HUES6 (cell line): ENCODE results near the gene KLHL30.
"Not testable (repeated sequence)": the region's sequence is repeated elsewhere in the genome, so short reads cannot be mapped to it uniquely, and the experiment has no call there.

Experiments
- H3K27ac ChIP-seq: 2 replicates; pipeline ENCODE4 v1.7.0; 2013; ENCODE audit warnings: low read depth, mild to moderate bottlenecking, low read length, inconsistent platforms
- H3K27me3 ChIP-seq: 2 replicates; pipeline ENCODE4 v1.6.1; 2013; ENCODE audit warnings: low read length; ENCODE audit not compliant: control insufficient read depth, insufficient read depth
- H3K36me3 ChIP-seq: 2 replicates; pipeline ENCODE4 v1.6.1; 2013; ENCODE audit warnings: low read length; ENCODE audit not compliant: control insufficient read depth, insufficient read depth
- H3K4me1 ChIP-seq: 2 replicates; pipeline ENCODE4 v1.6.1; 2013; ENCODE audit warnings: low read length; ENCODE audit not compliant: control insufficient read depth, insufficient read depth
- H3K4me3 ChIP-seq: 2 replicates; pipeline ENCODE4 v1.5.1; 2013; ENCODE audit warnings: low read depth, low read length
- H3K9ac ChIP-seq: one replicate; pipeline ENCODE4 v1.6.1; 2013; ENCODE audit warnings: mild to moderate bottlenecking, low read length
- H3K9me3 ChIP-seq: 2 replicates; pipeline ENCODE4 v1.6.1; 2013; ENCODE audit warnings: low read depth, low read length; ENCODE audit not compliant: control insufficient read depth, insufficient read depth

Gene KLHL30

DNA sequence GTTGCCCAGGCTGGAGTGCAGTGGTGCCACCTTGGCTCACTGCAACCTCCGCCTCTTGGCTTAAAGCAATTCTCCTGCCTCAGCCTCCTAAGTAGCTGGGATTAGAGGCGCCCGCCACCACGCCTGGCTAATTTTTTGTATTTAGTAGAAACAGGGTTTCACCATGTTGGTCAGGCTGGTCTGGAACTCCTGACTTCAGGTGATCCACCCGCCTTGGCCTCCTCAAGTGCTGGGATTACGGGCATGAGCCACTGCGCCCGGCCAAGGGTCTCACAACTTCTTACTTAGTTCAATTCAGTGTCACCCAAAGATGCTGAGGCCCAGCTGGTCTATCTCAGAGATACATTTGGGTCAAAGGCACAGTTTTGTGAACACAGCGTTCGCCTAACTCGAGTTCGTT lies 22.8 kb upstream of the KLHL30 start:
- H3K4me1 ChIP-seq, H3K36me3 ChIP-seq, H3K27ac ChIP-seq, H3K9ac ChIP-seq, H3K4me3 ChIP-seq: not testable (repeated sequence)
- Histone ChIP-seq H3K27me3 (peaks cover 31% of the 10 kb centered on the region), H3K9me3 (peaks cover 11% of the 10 kb centered on the region; the same call in 1 of the 2 replicates)

DNA sequence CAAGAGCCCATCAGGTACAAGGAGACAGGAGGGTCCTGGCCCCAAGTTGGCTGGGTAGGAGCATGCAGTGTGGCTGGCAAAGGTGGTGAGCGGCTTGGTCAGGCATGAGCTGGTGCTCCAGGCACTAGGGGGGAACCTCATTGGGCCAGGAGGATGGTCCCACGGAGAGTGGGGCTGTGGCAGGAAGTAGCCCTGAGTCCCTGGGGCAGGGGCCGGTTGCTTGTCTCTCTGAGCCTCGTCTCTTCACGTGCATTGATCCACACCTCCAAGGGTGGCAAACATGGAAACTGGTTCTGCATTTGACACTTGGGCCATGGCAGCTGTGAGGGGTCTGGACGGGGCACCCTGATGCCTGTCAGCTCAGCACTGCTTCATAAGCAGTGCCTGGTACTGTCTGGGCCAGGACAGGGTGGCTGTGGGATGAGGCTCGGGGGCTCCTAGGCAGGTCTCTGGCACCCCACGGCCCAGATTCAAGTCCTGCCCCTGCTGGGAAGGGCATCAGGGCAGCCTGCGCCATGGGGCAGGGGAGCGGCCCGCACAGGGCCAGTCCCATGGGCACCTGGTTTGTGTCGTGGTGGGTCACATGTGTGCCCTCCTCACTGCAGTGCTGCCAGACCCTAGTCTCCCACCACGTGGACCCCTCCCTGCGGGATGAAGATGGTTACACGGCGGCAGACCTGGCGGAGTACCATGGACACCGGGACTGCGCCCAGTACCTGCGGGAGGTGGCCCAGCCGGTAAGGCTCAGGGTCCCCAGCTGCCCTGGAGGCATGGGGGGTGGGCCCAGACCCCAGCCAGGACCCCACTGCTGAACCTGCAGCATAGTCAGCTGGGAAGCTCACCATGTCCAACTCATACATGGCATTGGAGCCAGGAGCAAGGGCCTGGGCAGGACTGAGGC lies 21.9 kb upstream of the KLHL30 start:
- H3K9ac ChIP-seq = no peak overlapping the region
- no peak overlapping the region for H3K4me3 ChIP-seq
- H3K4me1 ChIP-seq = no peaks in the 10 kb centered on the region
- peaks cover 31% of the 10 kb centered on the region for H3K27me3 ChIP-seq
- peaks cover 11% of the 10 kb centered on the region; the same call in 1 of the 2 replicates for H3K9me3 ChIP-seq
- no peaks in the 10 kb centered on the region for H3K36me3 ChIP-seq
- no peak overlapping the region for H3K27ac ChIP-seq

- no peak overlapping the region for H3K4me3 ChIP-seq
- no peaks in the 10 kb centered on the region for H3K36me3 ChIP-seq
- no peak overlapping the region for H3K27ac ChIP-seq
- no peaks in the 10 kb centered on the region for H3K4me1 ChIP-seq
- H3K9me3 ChIP-seq = peaks cover 11% of the 10 kb centered on the region; the same call in 1 of the 2 replicates
- H3K9ac ChIP-seq = no peak overlapping the region
- peaks cover 31% of the 10 kb centered on the region for H3K27me3 ChIP-seq
Measured at GRCh38 chr2:238117199-238118154, 21.0 kb upstream of the KLHL30 start.

DNA sequence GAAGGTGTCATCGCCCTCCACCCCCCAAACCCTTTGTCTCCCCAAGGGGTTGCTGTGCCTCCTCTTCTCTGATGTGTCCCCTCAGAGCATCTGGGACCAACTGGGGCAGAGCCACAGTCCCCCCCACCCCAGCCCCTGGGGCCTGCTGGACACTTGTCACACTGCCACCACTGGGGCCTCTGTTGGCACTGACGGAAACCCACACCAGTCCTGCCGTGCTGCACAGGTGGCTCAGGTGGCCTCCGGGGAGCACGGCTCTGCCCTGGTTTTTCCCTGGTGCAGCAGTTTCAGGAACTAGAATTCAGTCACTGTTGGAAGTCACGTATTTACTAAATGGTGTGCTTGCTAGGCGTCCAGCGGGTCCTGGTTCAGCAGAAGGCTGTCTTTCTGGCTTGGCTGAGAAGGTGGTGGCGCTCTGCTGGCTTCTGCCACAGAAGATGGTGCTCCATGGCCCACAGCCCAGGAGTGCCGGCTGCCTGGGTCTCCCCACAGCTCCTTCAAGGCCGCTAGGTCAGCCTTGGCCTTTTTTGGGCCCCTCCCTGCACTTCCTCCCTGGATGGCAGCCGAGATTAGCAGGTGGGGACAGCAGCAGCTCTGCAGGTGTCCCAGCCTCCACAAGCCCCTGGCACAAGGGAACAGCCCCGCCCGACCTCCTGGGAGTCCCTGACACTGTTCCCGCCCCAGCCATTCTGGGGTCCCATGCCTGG lies 18.6 kb upstream of the KLHL30 start:
- Histone ChIP-seq H3K4me3 (no peak overlapping the region), H3K27me3 (peaks cover 31% of the 10 kb centered on the region), H3K27ac (no peak overlapping the region), H3K36me3 (no peaks in the 10 kb centered on the region), H3K9me3 (no peaks in the 10 kb centered on the region), H3K4me1 (no peaks in the 10 kb centered on the region), H3K9ac (no peak overlapping the region)

- Histone ChIP-seq H3K27me3 (peaks cover 31% of the 10 kb centered on the region), H3K9ac (no peak overlapping the region), H3K4me3 (no peak overlapping the region), H3K36me3 (no peaks in the 10 kb centered on the region), H3K9me3 (no peaks in the 10 kb centered on the region), H3K27ac (no peak overlapping the region), H3K4me1 (no peaks in the 10 kb centered on the region)
Measured at GRCh38 chr2:238120463-238121298, 17.8 kb upstream of the KLHL30 start.

DNA sequence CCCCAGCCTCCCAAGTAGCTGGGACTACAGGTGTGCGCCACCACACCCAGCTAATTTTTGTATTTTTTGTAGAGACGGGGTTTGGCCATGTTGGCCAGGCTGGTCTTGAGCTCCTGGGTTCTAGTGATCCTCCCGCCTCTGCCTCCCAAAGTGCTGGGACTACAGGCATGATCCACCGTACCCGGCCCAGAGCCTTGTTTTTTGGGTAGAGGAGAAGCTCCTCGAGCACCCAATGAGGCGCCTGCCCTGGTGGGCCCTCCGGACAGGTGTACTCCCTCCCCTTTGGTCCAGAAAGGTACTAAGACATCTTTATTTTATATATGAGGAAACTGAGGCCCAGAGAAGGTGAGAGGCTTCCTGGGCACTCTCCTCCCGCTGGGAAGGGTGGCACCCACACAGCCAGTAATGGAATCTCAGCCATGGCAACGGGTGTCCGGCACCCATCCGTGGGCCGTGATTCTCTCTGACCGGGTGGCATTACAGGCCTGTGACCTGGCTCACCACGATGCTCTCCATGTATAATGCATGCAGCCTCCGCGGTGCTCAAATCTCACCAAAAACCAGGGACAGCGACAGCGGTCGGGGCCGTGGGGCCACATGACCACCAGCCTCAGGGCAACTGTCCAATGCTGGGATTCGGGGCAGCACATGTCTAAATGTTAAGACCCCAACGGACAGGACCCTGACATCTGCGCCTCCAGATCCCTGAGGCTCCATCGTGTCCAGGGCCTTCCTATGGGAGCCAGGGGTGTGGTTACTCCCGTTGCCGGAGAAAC lies 16.8 kb upstream of the KLHL30 start:
- Histone ChIP-seq H3K36me3 (no peaks in the 10 kb centered on the region), H3K27ac (no peak overlapping the region), H3K9ac (no peak overlapping the region), H3K4me1 (peaks cover under 1% of the 10 kb centered on the region; the same call in 1 of the 2 replicates), H3K4me3 (no peak overlapping the region), H3K27me3 (peaks cover 31% of the 10 kb centered on the region), H3K9me3 (peaks cover 4% of the 10 kb centered on the region; the same call in 1 of the 2 replicates)

DNA sequence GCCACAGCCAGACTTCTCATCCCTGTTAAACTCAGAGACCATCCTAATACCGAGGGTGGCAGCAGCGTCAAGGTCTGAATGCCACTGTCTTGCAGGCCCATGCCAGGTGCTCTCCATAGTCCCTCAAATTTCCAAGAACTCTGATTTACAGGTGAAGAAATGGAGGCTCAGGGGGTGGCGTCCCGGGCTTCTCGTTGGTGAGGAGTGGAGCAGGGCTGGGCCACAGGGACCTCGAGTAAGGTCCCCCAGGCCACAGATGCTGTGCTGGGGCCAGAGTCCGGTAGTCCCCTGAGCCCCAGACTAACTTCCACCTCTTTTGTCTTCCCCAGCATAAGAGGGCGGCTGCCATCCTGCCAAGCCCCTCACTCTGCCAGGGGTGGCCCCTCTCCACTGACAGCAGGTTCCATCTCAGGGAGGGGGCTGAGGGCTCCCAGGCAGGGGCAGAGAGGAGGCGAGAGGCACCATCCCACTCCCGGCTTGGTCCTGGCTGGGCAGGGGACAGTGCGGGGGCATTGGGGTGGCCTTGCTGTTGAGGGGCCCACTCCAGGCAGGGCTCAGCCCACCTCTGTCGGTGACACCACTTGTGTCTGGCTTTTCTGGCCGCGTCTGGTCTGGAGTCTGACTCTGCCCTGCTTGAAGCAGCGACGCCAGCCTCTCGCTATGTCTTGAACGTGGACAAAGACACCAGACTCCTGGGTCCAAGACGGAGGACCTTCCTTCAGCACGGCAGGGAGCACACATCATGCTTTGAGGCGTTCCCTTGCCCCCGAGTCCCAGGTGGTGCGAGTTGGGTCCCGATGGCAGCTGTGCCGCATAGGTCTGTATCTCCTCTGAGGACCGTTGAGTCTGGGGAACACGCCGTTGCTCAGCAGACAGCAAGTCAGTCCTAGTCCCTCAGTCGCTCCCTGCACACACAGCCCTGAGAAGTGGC lies 15.9 kb upstream of the KLHL30 start:
- Histone ChIP-seq H3K27ac (no peak overlapping the region), H3K36me3 (no peaks in the 10 kb centered on the region), H3K4me3 (no peak overlapping the region), H3K27me3 (peaks cover 28% of the 10 kb centered on the region), H3K9ac (no peak overlapping the region), H3K4me1 (peaks cover 5% of the 10 kb centered on the region; the same call in 1 of the 2 replicates), H3K9me3 (peaks cover 5% of the 10 kb centered on the region; the same call in 1 of the 2 replicates)

- H3K9ac ChIP-seq = no peak overlapping the region
- peaks cover 20% of the 10 kb centered on the region for H3K27me3 ChIP-seq
- no peak overlapping the region for H3K4me3 ChIP-seq
- peaks cover 5% of the 10 kb centered on the region; the same call in 1 of the 2 replicates for H3K9me3 ChIP-seq
- H3K36me3 ChIP-seq = no peaks in the 10 kb centered on the region
- peaks cover 5% of the 10 kb centered on the region; the same call in 1 of the 2 replicates for H3K4me1 ChIP-seq
- no peak overlapping the region for H3K27ac ChIP-seq
Measured at GRCh38 chr2:238123218-238123971, 15.1 kb upstream of the KLHL30 start.
